Muscle of leg (tissue), 11 donors: ENCODE results near the gene GALC. TPM values are rescaled to one million over a fixed set of nuclear protein-coding genes. Genes with fewer than 3 reads are reported as not detected.
A peak's percentile ranks its signal among the peaks of the same experiment; 100 is the strongest.

Experiments
- DNase-seq: peaks from one replicate; pipeline ENCODE4 v3.0.0; 2013
- H3K27ac ChIP-seq: one replicate; pipeline ENCODE4 v1.5.1; 2013; ENCODE audit warnings: mild to moderate bottlenecking, low read length, control low read depth
- H3K27me3 ChIP-seq: one replicate; pipeline ENCODE4 v1.6.1; 2013; ENCODE audit warnings: low read length; ENCODE audit not compliant: control insufficient read depth, insufficient read depth
- H3K36me3 ChIP-seq: one replicate; pipeline ENCODE4 v1.6.1; 2013; ENCODE audit warnings: low read length; ENCODE audit not compliant: control insufficient read depth, insufficient read depth
- H3K4me1 ChIP-seq: one replicate; pipeline ENCODE4 v1.6.1; 2013; ENCODE audit warnings: low read length; ENCODE audit not compliant: control insufficient read depth, insufficient read depth
- H3K4me3 ChIP-seq: one replicate; pipeline ENCODE4 v1.5.1; 2013; ENCODE audit warnings: low read length, control low read depth
- H3K9me3 ChIP-seq: replicated peaks from 2 replicates; pipeline ENCODE4 v1.6.1; 2013; ENCODE audit warnings: low read depth, low read length; ENCODE audit not compliant: control insufficient read depth
- WGBS: methylation state at CpG from one replicate; pipeline ENCODE4 v1.1.5; 2013; ENCODE audit warnings: missing lambda C conversion rate; ENCODE audit not compliant: insufficient coverage; 5-methylcytosine and 5-hydroxymethylcytosine counted together
- polyA plus RNA-seq, 8 donors: library from polyadenylated mRNA; unstranded; fragments of 120-200 nt; gene quantifications; one replicate each; pipeline versions ENCODE4 v1.2.1 to v1.2.3, GENCODE V29; 2013; ENCODE audit warnings: inconsistent platforms in 1 of 8, low replicate concordance in 1 of 8; ENCODE audit not compliant: insufficient read length in 8 of 8, insufficient read depth in 1 of 8
- total RNA-seq: library from RNA; stranded (reverse); fragments of 120-200 nt; gene quantifications from one replicate; pipeline ENCODE4 v1.2.4, GENCODE V29; 2013

GALC gene
- total and polyA plus RNA-seq, 9 donors: 17.8 to 31.8 (median 21.9) TPM

GRCh38 chr14:87892763-87893162 is 100.2 kb downstream of the GALC start:
- no peak for DNase-seq
- no peaks in the 10 kb centered on the region for H3K4me1 ChIP-seq
- no peaks in the 10 kb centered on the region for H3K27me3 ChIP-seq
- no CpG with 5 or more reads among the region's 2 CpGs for WGBS
- no peak overlapping the region for H3K4me3 ChIP-seq
- H3K27ac ChIP-seq: no peak overlapping the region
- no peaks in the 10 kb centered on the region for H3K9me3 ChIP-seq
- H3K36me3 ChIP-seq: no peaks in the 10 kb centered on the region

GRCh38 chr14:87888136-87888999 is 104.6 kb downstream of the GALC start:
- H3K27ac ChIP-seq: no peak overlapping the region
- H3K9me3 ChIP-seq: no peaks in the 10 kb centered on the region
- no peaks in the 10 kb centered on the region for H3K4me1 ChIP-seq
- 65% methylated on average over 13 of the region's 20 CpGs for WGBS
- no peak overlapping the region for H3K4me3 ChIP-seq
- no peaks in the 10 kb centered on the region for H3K36me3 ChIP-seq
- peak; percentile 39 for DNase-seq
- no peaks in the 10 kb centered on the region for H3K27me3 ChIP-seq

- WGBS: 80% methylated on average over 1 of the region's 1 CpG
- H3K27me3 ChIP-seq: no peaks in the 10 kb centered on the region
These were observed 109.2 kb downstream of the GALC start for GRCh38 chr14:87883750-87884149.

More at GRCh38 chr14:87883750-87884149, 109.2 kb downstream of the GALC start:
- no peak for DNase-seq
- no peak overlapping the region for H3K4me3 ChIP-seq
- no peaks in the 10 kb centered on the region for H3K9me3 ChIP-seq
- H3K4me1 ChIP-seq: no peaks in the 10 kb centered on the region
- no peak overlapping the region for H3K27ac ChIP-seq
- H3K36me3 ChIP-seq: no peaks in the 10 kb centered on the region

Other genes with a start within 250 kb of the GALC start
- gene GPR65, start 12.0 kb upstream of the GALC start, total RNA-seq: 0.53 TPM
- gene GPR65, start 12.0 kb upstream of the GALC start, polyA plus RNA-seq: under 1 TPM; 0.28 to 0.60 (median 0.50) TPM